Measurements from ENCODE around the gene AGPAT3.

Gene AGPAT3

DNA sequence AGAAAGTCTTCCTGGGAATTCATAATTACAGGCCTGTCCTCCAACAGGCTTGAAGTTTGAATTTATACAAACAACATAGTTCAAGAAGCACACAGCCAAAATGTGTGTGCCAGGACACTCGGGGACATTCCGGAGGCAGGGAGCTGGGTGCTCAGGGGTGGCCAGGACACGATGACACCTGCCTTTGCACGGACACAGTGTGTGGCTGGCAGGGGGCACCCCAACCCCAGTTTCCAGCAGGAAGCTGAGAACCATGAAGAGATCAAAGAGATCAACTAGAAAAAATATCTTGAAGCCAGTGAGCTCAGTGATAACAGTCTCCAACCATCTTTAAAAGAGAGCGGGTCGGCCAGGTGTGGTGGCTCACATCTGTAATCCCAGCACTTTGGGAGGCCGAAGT, 114.6 kb downstream of the AGPAT3 start:
- no peaks in the 10 kb centered on the region for H3K9me3 ChIP-seq (ENCODE audit: control insufficient read depth, insufficient read depth, low read length)
- no peak overlapping the region for H3K4me3 ChIP-seq (ENCODE audit: low read length)
- no CpG with 5 or more reads among the region's 7 CpGs for whole genome bisulfite sequencing (ENCODE audit: insufficient coverage, insufficient read length)
- H3K36me3 ChIP-seq (ENCODE audit: control insufficient read depth, insufficient read depth, low read length) = no peaks in the 10 kb centered on the region
- no peak overlapping the region for H3K27ac ChIP-seq (ENCODE audit: low read length)
- peaks cover 4% of the 10 kb centered on the region; the same call in 1 of the 2 replicates for H3K4me1 ChIP-seq (ENCODE audit: control insufficient read depth, insufficient read depth, low read length)
- H3K27me3 ChIP-seq (ENCODE audit: control insufficient read depth, insufficient read depth, low read length) = no peaks in the 10 kb centered on the region
- DNase-seq (ENCODE audit: low read depth, low spot score) = no peak

DNA sequence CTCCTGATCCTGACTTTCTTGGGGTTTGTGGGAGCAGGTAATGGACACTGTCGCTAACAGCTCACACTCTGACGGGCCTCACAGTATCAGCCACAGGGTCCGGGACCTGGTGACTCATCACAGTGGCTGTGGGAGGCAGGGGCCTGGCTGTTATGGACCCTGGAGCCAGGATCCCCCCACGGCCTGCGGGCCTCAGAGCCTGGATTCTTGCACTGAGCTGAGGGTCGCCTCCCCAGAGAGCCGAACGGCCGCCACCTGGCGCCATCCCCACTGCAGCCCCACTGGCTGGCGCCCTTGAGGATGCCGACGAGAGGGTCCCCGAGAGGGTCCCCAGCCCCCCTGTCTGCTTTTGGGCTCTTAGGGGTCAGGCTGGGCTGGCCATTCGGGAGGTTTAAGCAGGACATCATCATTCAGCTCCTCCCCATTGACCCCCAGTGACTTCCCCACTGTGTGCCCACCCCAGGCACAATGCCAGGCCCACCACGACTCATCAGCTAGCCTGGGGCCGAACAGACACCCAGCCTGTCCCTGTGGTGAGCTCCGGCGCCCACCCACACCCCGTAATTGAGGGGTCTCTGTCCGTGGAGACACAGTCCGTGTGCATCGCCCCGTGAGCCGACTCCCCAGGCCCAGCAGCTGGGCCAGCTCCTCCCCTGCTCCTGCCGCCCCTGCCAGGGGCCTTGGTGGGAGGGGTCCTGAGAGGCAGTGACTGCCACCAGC, 116.3 kb downstream of the AGPAT3 start:
- H3K4me1 ChIP-seq (ENCODE audit: control insufficient read depth, insufficient read depth, low read length) = peaks cover 4% of the 10 kb centered on the region; the same call in 1 of the 2 replicates

DNA sequence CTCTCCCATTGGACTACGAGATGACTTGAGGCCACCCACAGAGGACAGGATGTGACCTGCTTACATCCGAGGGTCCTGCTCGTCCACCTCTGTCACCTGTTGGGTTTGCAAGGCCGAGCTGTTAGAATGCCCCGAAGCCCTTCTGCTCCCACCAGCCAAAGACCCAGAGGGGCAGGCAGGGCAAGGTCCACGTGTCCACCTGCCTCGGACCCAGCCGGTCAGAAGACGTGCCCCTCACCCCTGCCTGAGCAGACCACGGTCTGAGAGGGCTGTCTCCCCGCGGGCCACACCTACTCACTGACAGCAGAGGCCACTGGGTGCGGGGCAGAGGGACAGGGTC, 116.8 kb downstream of the AGPAT3 start:
- Histone ChIP-seq H3K9me3 (ENCODE audit: control insufficient read depth, insufficient read depth, low read length) (no peaks in the 10 kb centered on the region), H3K36me3 (ENCODE audit: control insufficient read depth, insufficient read depth, low read length) (no peaks in the 10 kb centered on the region), H3K27ac (ENCODE audit: low read length) (no peak overlapping the region), H3K4me1 (ENCODE audit: control insufficient read depth, insufficient read depth, low read length) (peaks cover 4% of the 10 kb centered on the region; the same call in 1 of the 2 replicates), H3K4me3 (ENCODE audit: low read length) (no peak overlapping the region), H3K27me3 (ENCODE audit: control insufficient read depth, insufficient read depth, low read length) (no peaks in the 10 kb centered on the region)
- no peak for DNase-seq (ENCODE audit: low read depth, low spot score)
- WGBS (ENCODE audit: insufficient coverage, insufficient read length) = no CpG with 5 or more reads among the region's 13 CpGs

More for the DNA sequence above, 116.3 kb downstream of the AGPAT3 start:
- no peaks in the 10 kb centered on the region for H3K27me3 ChIP-seq (ENCODE audit: control insufficient read depth, insufficient read depth, low read length)
- no peak overlapping the region for H3K4me3 ChIP-seq (ENCODE audit: low read length)
- no CpG with 5 or more reads among the region's 26 CpGs for WGBS (ENCODE audit: insufficient coverage, insufficient read length)
- no peaks in the 10 kb centered on the region for H3K9me3 ChIP-seq (ENCODE audit: control insufficient read depth, insufficient read depth, low read length)
- DNase-seq (ENCODE audit: low read depth, low spot score) = no peak
- H3K27ac ChIP-seq (ENCODE audit: low read length) = no peak overlapping the region
- no peaks in the 10 kb centered on the region for H3K36me3 ChIP-seq (ENCODE audit: control insufficient read depth, insufficient read depth, low read length)

- Histone ChIP-seq H3K27me3 (ENCODE audit: control insufficient read depth, insufficient read depth, low read length) (no peaks in the 10 kb centered on the region), H3K4me3 (ENCODE audit: low read length) (no peak overlapping the region), H3K36me3 (ENCODE audit: control insufficient read depth, insufficient read depth, low read length) (no peaks in the 10 kb centered on the region), H3K27ac (ENCODE audit: low read length) (no peak overlapping the region), H3K9me3 (ENCODE audit: control insufficient read depth, insufficient read depth, low read length) (no peaks in the 10 kb centered on the region), H3K4me1 (ENCODE audit: control insufficient read depth, insufficient read depth, low read length) (peaks cover 4% of the 10 kb centered on the region; the same call in 1 of the 2 replicates)
- no peak for DNase-seq (ENCODE audit: low read depth, low spot score)
- whole genome bisulfite sequencing (ENCODE audit: insufficient coverage, insufficient read length) = no CpG with 5 or more reads among the region's 32 CpGs
Measured at GRCh38 chr21:43982489-43983078, 117.6 kb downstream of the AGPAT3 start.

GRCh38 chr21:43983390-43983789, 118.4 kb downstream of the AGPAT3 start:
- Histone ChIP-seq H3K27me3 (ENCODE audit: control insufficient read depth, insufficient read depth, low read length) (no peaks in the 10 kb centered on the region), H3K9me3 (ENCODE audit: control insufficient read depth, insufficient read depth, low read length) (no peaks in the 10 kb centered on the region), H3K4me1 (ENCODE audit: control insufficient read depth, insufficient read depth, low read length) (peaks cover 4% of the 10 kb centered on the region; the same call in 1 of the 2 replicates), H3K27ac (ENCODE audit: low read length) (no peak overlapping the region), H3K36me3 (ENCODE audit: control insufficient read depth, insufficient read depth, low read length) (no peaks in the 10 kb centered on the region), H3K4me3 (ENCODE audit: low read length) (no peak overlapping the region)
- no peak for DNase-seq (ENCODE audit: low read depth, low spot score)
- no CpG with 5 or more reads among the region's 17 CpGs for WGBS (ENCODE audit: insufficient coverage, insufficient read length)

- H3K27me3 ChIP-seq (ENCODE audit: control insufficient read depth, insufficient read depth, low read length) = no peaks in the 10 kb centered on the region
- H3K9me3 ChIP-seq (ENCODE audit: control insufficient read depth, insufficient read depth, low read length) = no peaks in the 10 kb centered on the region
- H3K27ac ChIP-seq (ENCODE audit: low read length) = no peak overlapping the region
- WGBS (ENCODE audit: insufficient coverage, insufficient read length) = no CpG with 5 or more reads among the region's 25 CpGs
- peaks cover 4% of the 10 kb centered on the region; the same call in 1 of the 2 replicates for H3K4me1 ChIP-seq (ENCODE audit: control insufficient read depth, insufficient read depth, low read length)
- H3K36me3 ChIP-seq (ENCODE audit: control insufficient read depth, insufficient read depth, low read length) = no peaks in the 10 kb centered on the region
- H3K4me3 ChIP-seq (ENCODE audit: low read length) = no peak overlapping the region
- DNase-seq (ENCODE audit: low read depth, low spot score) = no peak
Measured at GRCh38 chr21:43983860-43984420, 118.9 kb downstream of the AGPAT3 start.

DNA sequence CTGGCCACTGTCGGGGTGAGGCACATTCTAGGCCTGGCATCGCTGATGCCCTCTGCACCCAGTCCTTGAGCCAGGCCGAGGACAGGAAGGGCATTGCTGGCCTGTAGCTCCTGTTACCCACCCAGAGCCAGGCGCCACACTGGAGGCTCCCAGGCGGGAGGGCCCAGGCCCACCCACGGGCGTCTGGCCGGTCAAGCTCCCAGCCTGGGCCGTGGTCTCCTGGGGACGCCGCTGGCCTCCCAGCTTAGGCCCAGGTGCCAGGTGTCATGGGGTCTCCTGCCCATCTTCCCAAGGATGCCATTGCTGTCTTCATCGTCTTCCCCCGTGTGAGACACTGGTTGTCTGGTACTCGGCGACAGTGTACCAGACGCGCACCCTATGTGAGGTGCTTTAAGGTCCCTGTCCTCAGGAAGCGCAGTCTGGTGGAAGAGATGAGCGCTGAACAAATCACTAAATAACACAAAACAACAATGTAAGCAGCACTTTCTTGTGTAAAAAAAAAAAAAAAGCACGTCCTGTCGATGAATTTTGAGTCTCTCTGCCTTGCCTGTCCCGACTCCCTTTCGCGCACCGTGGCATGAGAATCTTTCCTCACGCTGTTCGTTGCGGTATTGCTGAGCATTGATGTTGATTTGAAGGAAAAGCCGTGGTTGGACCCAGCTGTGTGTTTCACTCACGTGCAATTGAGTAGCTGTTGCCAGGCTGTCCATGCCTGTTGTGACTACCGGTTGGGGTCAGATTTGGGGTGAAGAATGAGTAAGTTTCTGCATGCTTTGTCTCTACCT, 120.1 kb downstream of the AGPAT3 start:
- no CpG with 5 or more reads among the region's 31 CpGs for whole genome bisulfite sequencing (ENCODE audit: insufficient coverage, insufficient read length)
- Histone ChIP-seq H3K27ac (ENCODE audit: low read length) (no peak overlapping the region), H3K4me3 (ENCODE audit: low read length) (no peak overlapping the region), H3K36me3 (ENCODE audit: control insufficient read depth, insufficient read depth, low read length) (no peaks in the 10 kb centered on the region), H3K4me1 (ENCODE audit: control insufficient read depth, insufficient read depth, low read length) (peaks cover 4% of the 10 kb centered on the region; the same call in 1 of the 2 replicates), H3K9me3 (ENCODE audit: control insufficient read depth, insufficient read depth, low read length) (no peaks in the 10 kb centered on the region), H3K27me3 (ENCODE audit: control insufficient read depth, insufficient read depth, low read length) (no peaks in the 10 kb centered on the region)
- DNase-seq (ENCODE audit: low read depth, low spot score) = no peak

GRCh38 chr21:43985690-43986251, 120.7 kb downstream of the AGPAT3 start:
- no peaks in the 10 kb centered on the region for H3K36me3 ChIP-seq (ENCODE audit: control insufficient read depth, insufficient read depth, low read length)
- no peaks in the 10 kb centered on the region for H3K9me3 ChIP-seq (ENCODE audit: control insufficient read depth, insufficient read depth, low read length)
- peak overlapping the region; percentile 19; the same call in 1 of the 2 replicates for H3K4me3 ChIP-seq (ENCODE audit: low read length)
- H3K27ac ChIP-seq (ENCODE audit: low read length) = no peak overlapping the region
- H3K4me1 ChIP-seq (ENCODE audit: control insufficient read depth, insufficient read depth, low read length) = peaks cover 4% of the 10 kb centered on the region; the same call in 1 of the 2 replicates
- DNase-seq (ENCODE audit: low read depth, low spot score) = no peak
- H3K27me3 ChIP-seq (ENCODE audit: control insufficient read depth, insufficient read depth, low read length) = no peaks in the 10 kb centered on the region
- WGBS (ENCODE audit: insufficient coverage, insufficient read length) = no CpG with 5 or more reads among the region's 22 CpGs

- Histone ChIP-seq H3K27ac (ENCODE audit: low read length) (no peak overlapping the region), H3K27me3 (ENCODE audit: control insufficient read depth, insufficient read depth, low read length) (no peaks in the 10 kb centered on the region), H3K4me1 (ENCODE audit: control insufficient read depth, insufficient read depth, low read length) (peaks cover 2% of the 10 kb centered on the region; the same call in 1 of the 2 replicates), H3K36me3 (ENCODE audit: control insufficient read depth, insufficient read depth, low read length) (no peaks in the 10 kb centered on the region), H3K9me3 (ENCODE audit: control insufficient read depth, insufficient read depth, low read length) (no peaks in the 10 kb centered on the region), H3K4me3 (ENCODE audit: low read length) (no peak overlapping the region)
- DNase-seq (ENCODE audit: low read depth, low spot score) = no peak
- no CpG with 5 or more reads among the region's 22 CpGs for WGBS (ENCODE audit: insufficient coverage, insufficient read length)
Measured at GRCh38 chr21:43986544-43987451, 121.8 kb downstream of the AGPAT3 start.
